Colonic mucosa (tissue), 4 donors: ENCODE results near the gene SPSB1. TPM values are rescaled to one million over a fixed set of nuclear protein-coding genes. Genes with fewer than 3 reads are reported as not detected.

Experiments used
- DNase-seq: peaks from one replicate; pipeline ENCODE4 v3.0.0-alpha.2; 2020
- H3K27ac ChIP-seq: fragments of 200-600 bp; one replicate; pipeline ENCODE4 v1.8.0; 2021
- H3K27me3 ChIP-seq: fragments of 200-600 bp; one replicate; pipeline ENCODE4 v1.8.0; 2021
- H3K36me3 ChIP-seq: fragments of 200-600 bp; one replicate; pipeline ENCODE4 v1.8.0; 2021
- H3K4me1 ChIP-seq: fragments of 200-600 bp; one replicate; pipeline ENCODE4 v1.8.0; 2021; ENCODE audit warnings: mild to moderate bottlenecking
- H3K4me3 ChIP-seq: fragments of 200-600 bp; one replicate; pipeline ENCODE4 v1.8.0; 2021
- H3K9ac ChIP-seq, 2 donors: one replicate each; pipeline ENCODE4 v1.7.0; 2013; ENCODE audit warnings: control low read depth in 2 of 2, low read depth in 2 of 2, low read length in 2 of 2
- H3K9me3 ChIP-seq: fragments of 200-600 bp; one replicate; pipeline ENCODE4 v1.8.0; 2021
- CTCF ChIP-seq: fragments of 200-600 bp; IDR thresholded peaks from one replicate; pipeline ENCODE4 v1.8.0; 2022; ENCODE audit warnings: antibody characterized with exemption, mild to moderate bottlenecking
- intact Hi-C: fragments of 100-400 bp; cut with DNase I; formaldehyde crosslinking; loops from one replicate; pipeline ENCODE4 v1.14.1; 2022
- total RNA-seq, 2 donors: library from RNA; stranded (reverse); fragmentation: NEBNext Ultra II Directional in 1 of 2; extraction: Animal tissue kit (Norgen Biotek cat#: 25700) in 1 of 2; gene quantifications; one replicate each; pipeline ENCODE4 v1.2.1, GENCODE V29; 2021
- donor health status: healthy.
- donor health status: DM: no; HTN: no; CAD: no.
- donor health status: DM: no; HTN: no; CAD: no.

The SPSB1 gene
- total RNA-seq, 2 donors from 2014 or later, result 14.9 to 28.7 TPM

- no peak for DNase-seq
These were observed 109.5 kb downstream of the SPSB1 start for GRCh38 chr1:9402256-9402616.

DNA sequence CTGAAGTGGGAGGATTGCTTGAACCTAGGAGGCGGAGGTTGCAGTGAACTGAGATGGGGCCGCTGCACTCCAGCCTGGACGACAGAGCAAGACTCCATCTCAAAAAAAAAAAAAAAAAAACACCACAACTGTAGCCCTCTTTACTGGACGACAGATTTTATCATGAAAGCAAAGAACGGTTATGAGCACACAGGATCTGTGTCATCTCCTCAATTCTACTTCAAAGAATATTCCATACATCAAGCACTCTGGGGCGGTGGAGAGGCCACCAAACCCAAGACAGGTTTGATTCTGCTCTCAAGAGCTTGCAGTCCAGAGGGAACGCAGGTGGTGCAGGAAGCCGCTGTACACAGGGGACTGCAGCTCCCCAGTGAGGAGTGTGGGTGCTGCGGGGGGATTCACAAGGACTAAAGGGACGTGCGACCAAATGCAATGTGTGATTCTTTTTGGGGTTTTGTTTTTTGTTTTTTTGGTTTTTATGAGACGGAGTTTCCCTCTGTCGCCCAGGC, 110.1 kb downstream of the SPSB1 start:
- no peak for TF ChIP-seq CTCF
- no peaks in the 10 kb centered on the region for H3K36me3 ChIP-seq
- no peak for DNase-seq
- no peak overlapping the region for H3K27ac ChIP-seq
- H3K9ac ChIP-seq, result no peak overlapping the region
- H3K4me1 ChIP-seq, result peaks cover 14% of the 10 kb centered on the region
- no peak overlapping the region for H3K4me3 ChIP-seq
- H3K9me3 ChIP-seq, result no peaks in the 10 kb centered on the region
- no peaks in the 10 kb centered on the region for H3K27me3 ChIP-seq
- intact Hi-C loops, result no loop called here

More at GRCh38 chr1:9402256-9402616, 109.5 kb downstream of the SPSB1 start:
- Histone ChIP-seq H3K27me3 (no peaks in the 10 kb centered on the region), H3K9ac (no peak overlapping the region), H3K4me1 (peaks cover 14% of the 10 kb centered on the region), H3K27ac (no peak overlapping the region), H3K9me3 (no peaks in the 10 kb centered on the region), H3K4me3 (no peak overlapping the region), H3K36me3 (no peaks in the 10 kb centered on the region)
- intact Hi-C loops, result no loop called here
- TF ChIP-seq CTCF, result no peak

- no peak overlapping the region for H3K9ac ChIP-seq
- H3K36me3 ChIP-seq, result no peaks in the 10 kb centered on the region
- H3K4me3 ChIP-seq, result no peak overlapping the region
- H3K27ac ChIP-seq, result no peak overlapping the region
- intact Hi-C loops, result no loop called here
- peaks cover 14% of the 10 kb centered on the region for H3K4me1 ChIP-seq
- no peak for DNase-seq
- no peak for TF ChIP-seq CTCF
- H3K9me3 ChIP-seq, result no peaks in the 10 kb centered on the region
- no peaks in the 10 kb centered on the region for H3K27me3 ChIP-seq
These were observed 111.6 kb downstream of the SPSB1 start for GRCh38 chr1:9404117-9404914.

DNA sequence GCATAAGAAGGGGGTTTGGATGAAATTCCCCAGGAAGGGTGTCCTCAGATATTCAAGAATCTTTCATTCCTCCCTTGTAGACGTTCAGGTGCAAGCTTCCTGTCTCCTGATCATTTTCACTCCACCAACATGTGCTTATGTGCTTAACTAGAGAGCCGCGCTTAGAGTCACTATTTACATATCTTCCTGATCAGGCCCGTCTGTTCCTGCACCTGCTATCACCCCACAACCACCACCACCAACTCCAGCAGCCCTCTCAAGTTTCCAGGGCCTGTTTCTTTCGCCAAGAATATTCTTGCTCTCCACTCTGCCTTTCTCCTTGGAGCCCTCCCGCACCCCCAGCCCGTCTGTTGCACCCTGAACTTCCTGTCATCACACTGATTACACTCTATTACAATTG, 113.4 kb downstream of the SPSB1 start:
- no peak for TF ChIP-seq CTCF
- no peak for DNase-seq
- no peaks in the 10 kb centered on the region for H3K9me3 ChIP-seq
- no peaks in the 10 kb centered on the region for H3K4me1 ChIP-seq
- intact Hi-C loops, result no loop called here
- H3K27me3 ChIP-seq, result no peaks in the 10 kb centered on the region
- no peaks in the 10 kb centered on the region for H3K36me3 ChIP-seq
- no peak overlapping the region for H3K27ac ChIP-seq
- no peak overlapping the region for H3K9ac ChIP-seq
- no peak overlapping the region for H3K4me3 ChIP-seq

- H3K27me3 ChIP-seq, result no peaks in the 10 kb centered on the region
- H3K9me3 ChIP-seq, result no peaks in the 10 kb centered on the region
- H3K4me3 ChIP-seq, result no peak overlapping the region
- H3K4me1 ChIP-seq, result peaks cover 11% of the 10 kb centered on the region
- intact Hi-C loops, result no loop called here
- no peak overlapping the region for H3K9ac ChIP-seq
- no peak overlapping the region for H3K27ac ChIP-seq
- no peaks in the 10 kb centered on the region for H3K36me3 ChIP-seq
- TF ChIP-seq CTCF, result no peak
- no peak for DNase-seq
These were observed 118.1 kb downstream of the SPSB1 start for GRCh38 chr1:9410737-9411297.
